Duodenal mucosa (tissue), 2 donors: ENCODE measurements around the gene COL27A1.

ENCODE experiments used
- H3K27ac ChIP-seq: one replicate; pipeline ENCODE4 v1.7.0; 2013; ENCODE audit warnings: low read depth, low read length
- H3K27me3 ChIP-seq, 2 donors: one replicate each; pipeline ENCODE4 v1.7.0; 2013; ENCODE audit warnings: low read length in 2 of 2, control low read depth in 1 of 2; ENCODE audit not compliant: insufficient read depth in 2 of 2, control insufficient read depth in 1 of 2
- H3K36me3 ChIP-seq, 2 donors: one replicate each; pipeline ENCODE4 v1.7.0; 2013; ENCODE audit warnings: low read length in 2 of 2, control low read depth in 1 of 2; ENCODE audit not compliant: insufficient read depth in 2 of 2, control insufficient read depth in 1 of 2
- H3K4me1 ChIP-seq, 2 donors: one replicate each; pipeline ENCODE4 v1.7.0; 2013; ENCODE audit warnings: low read length in 2 of 2, control low read depth in 1 of 2; ENCODE audit not compliant: insufficient read depth in 2 of 2, control insufficient read depth in 1 of 2
- H3K4me3 ChIP-seq, 2 donors: one replicate each; pipeline ENCODE4 v1.7.0; 2013; ENCODE audit warnings: low read length in 2 of 2, low read depth in 1 of 2
- H3K9ac ChIP-seq, 2 donors: one replicate each; pipeline ENCODE4 v1.7.0; 2013; ENCODE audit warnings: low read length in 2 of 2, low read depth in 1 of 2
- H3K9me3 ChIP-seq, 2 donors: one replicate each; pipeline ENCODE4 v1.7.0; 2013; ENCODE audit warnings: low read length in 2 of 2, control low read depth in 1 of 2; ENCODE audit not compliant: control insufficient read depth in 1 of 2

COL27A1 gene

GRCh38 chr9:114132550-114132918 lies 22.8 kb upstream of the COL27A1 start:
- Histone ChIP-seq H3K9me3 (peaks cover 5% of the 10 kb centered on the region in 2 donors), H3K27ac (no peak overlapping the region), H3K27me3 (no peaks in the 10 kb centered on the region), H3K9ac (no peak overlapping the region), H3K4me3 (no peak overlapping the region), H3K4me1 (no peaks in the 10 kb centered on the region), H3K36me3 (no peaks in the 10 kb centered on the region)

GRCh38 chr9:114134827-114135396 lies 20.4 kb upstream of the COL27A1 start:
- no peaks in the 10 kb centered on the region for H3K27me3 ChIP-seq
- H3K9ac ChIP-seq: no peak overlapping the region
- no peak overlapping the region for H3K4me3 ChIP-seq
- H3K36me3 ChIP-seq: no peaks in the 10 kb centered on the region
- H3K9me3 ChIP-seq: no peaks in the 10 kb centered on the region
- H3K4me1 ChIP-seq: no peaks in the 10 kb centered on the region
- no peak overlapping the region for H3K27ac ChIP-seq

- Histone ChIP-seq H3K36me3 (no peaks in the 10 kb centered on the region), H3K27ac (no peak overlapping the region), H3K4me1 (no peaks in the 10 kb centered on the region), H3K4me3 (no peak overlapping the region), H3K9me3 (no peaks in the 10 kb centered on the region), H3K9ac (no peak overlapping the region), H3K27me3 (no peaks in the 10 kb centered on the region)
These were observed 17.5 kb upstream of the COL27A1 start for GRCh38 chr9:114137831-114138230.

GRCh38 chr9:114138552-114138971 lies 16.8 kb upstream of the COL27A1 start:
- H3K9ac ChIP-seq: no peak overlapping the region
- H3K27ac ChIP-seq: no peak overlapping the region
- H3K9me3 ChIP-seq: no peaks in the 10 kb centered on the region
- H3K4me1 ChIP-seq: no peaks in the 10 kb centered on the region
- H3K4me3 ChIP-seq: no peak overlapping the region
- H3K27me3 ChIP-seq: no peaks in the 10 kb centered on the region
- no peaks in the 10 kb centered on the region for H3K36me3 ChIP-seq

GRCh38 chr9:114139071-114139470 lies 16.3 kb upstream of the COL27A1 start:
- no peaks in the 10 kb centered on the region for H3K36me3 ChIP-seq
- H3K27ac ChIP-seq: no peak overlapping the region
- no peaks in the 10 kb centered on the region for H3K27me3 ChIP-seq
- no peaks in the 10 kb centered on the region for H3K9me3 ChIP-seq
- H3K4me3 ChIP-seq: no peak overlapping the region
- H3K9ac ChIP-seq: no peak overlapping the region
- H3K4me1 ChIP-seq: no peaks in the 10 kb centered on the region

DNA sequence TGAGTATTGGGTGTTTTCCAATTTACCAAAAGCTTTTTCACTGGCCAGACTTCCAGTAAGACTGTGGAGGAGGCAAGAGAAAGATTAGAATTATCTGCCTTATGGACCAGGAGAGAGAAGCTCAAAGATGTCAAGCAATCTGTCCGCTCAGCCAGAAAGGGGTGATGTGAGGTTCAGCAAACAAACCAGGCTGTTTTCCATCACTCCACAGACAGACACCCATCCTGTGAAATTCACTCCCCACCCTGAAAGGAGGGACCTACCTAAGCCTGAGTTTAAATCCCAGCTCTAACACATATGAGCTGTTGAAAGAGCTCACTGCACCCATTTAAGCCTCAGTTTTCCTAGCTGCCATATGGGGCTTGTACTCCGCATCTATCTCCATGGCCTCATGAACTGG lies 14.9 kb upstream of the COL27A1 start:
- no peak overlapping the region for H3K27ac ChIP-seq
- no peaks in the 10 kb centered on the region for H3K27me3 ChIP-seq

GRCh38 chr9:114140850-114141249 lies 14.5 kb upstream of the COL27A1 start:
- Histone ChIP-seq H3K27ac (no peak overlapping the region), H3K4me3 (no peak overlapping the region), H3K36me3 (no peaks in the 10 kb centered on the region), H3K4me1 (no peaks in the 10 kb centered on the region), H3K9me3 (no peaks in the 10 kb centered on the region), H3K27me3 (no peaks in the 10 kb centered on the region), H3K9ac (no peak overlapping the region)

More for the DNA sequence above, 14.9 kb upstream of the COL27A1 start:
- H3K9ac ChIP-seq: no peak overlapping the region
- H3K4me3 ChIP-seq: no peak overlapping the region
- H3K9me3 ChIP-seq: no peaks in the 10 kb centered on the region
- H3K36me3 ChIP-seq: no peaks in the 10 kb centered on the region
- no peaks in the 10 kb centered on the region for H3K4me1 ChIP-seq

DNA sequence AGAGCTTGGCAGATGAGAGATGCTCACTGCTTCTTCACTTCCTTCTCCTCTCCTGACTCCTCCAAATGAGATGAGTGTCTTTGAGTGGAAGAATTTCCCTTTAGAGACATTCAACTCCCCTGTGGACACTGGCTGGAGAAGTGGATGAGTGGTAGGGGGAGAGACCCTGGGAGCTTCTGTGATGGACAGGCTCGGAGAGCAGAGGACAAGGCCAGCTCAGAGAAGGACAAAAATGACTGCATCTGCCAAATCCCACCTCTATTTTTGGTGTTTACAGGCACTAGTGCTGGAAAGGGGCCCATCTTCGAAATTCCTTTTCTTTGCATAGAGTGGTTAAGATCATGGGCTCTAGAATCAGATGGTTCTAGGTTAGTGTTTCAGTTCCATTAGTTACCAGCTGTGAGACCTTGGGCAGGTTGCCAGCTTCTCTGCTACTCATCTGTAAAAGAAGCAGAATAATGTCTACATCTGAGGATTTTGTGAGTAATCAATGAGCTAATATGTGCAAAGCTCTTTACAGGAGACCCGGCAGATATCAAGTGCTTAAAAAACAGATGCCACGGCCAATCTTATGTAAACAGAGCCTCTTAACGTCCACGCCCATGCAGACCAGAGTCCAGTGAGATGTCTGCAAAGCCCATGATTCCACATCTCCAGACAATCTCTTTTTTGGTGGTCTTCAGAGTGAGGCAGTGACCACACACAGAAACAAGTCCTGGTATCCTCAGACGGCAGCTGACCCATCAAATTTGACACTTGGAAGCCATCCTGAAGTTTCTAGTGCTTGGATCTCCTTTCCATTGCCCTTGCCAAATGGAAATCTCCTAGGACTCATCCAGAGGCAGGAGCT lies 13.6 kb upstream of the COL27A1 start:
- no peak overlapping the region for H3K4me3 ChIP-seq
- H3K9me3 ChIP-seq: no peaks in the 10 kb centered on the region
- no peak overlapping the region for H3K9ac ChIP-seq
- no peaks in the 10 kb centered on the region for H3K27me3 ChIP-seq
- H3K27ac ChIP-seq: no peak overlapping the region
- no peaks in the 10 kb centered on the region for H3K36me3 ChIP-seq
- H3K4me1 ChIP-seq: no peaks in the 10 kb centered on the region

GRCh38 chr9:114143234-114143633 lies 12.1 kb upstream of the COL27A1 start:
- H3K9ac ChIP-seq: no peak overlapping the region
- no peaks in the 10 kb centered on the region for H3K36me3 ChIP-seq
- no peaks in the 10 kb centered on the region for H3K27me3 ChIP-seq
- no peaks in the 10 kb centered on the region for H3K4me1 ChIP-seq
- H3K9me3 ChIP-seq: no peaks in the 10 kb centered on the region
- H3K27ac ChIP-seq: no peak overlapping the region
- H3K4me3 ChIP-seq: no peak overlapping the region

DNA sequence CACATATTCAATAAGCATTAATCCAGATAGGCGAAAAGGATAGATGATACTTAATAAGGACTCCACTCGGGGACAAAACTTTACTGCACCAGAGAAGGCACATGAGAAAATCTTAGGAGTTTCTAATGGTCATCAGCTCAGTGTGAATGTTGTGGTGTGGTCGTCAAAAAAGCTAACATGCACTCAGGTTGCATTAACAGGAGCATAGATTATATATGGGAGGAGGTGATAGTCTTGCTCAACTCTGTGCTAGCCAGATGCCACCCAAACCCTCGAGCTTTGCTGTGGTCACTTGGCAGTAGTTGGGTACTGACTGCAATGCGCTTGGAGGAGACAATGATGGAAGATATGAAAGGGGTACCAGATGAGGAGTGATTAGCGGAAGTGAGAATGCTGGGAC lies 8.6 kb upstream of the COL27A1 start:
- Histone ChIP-seq H3K36me3 (no peaks in the 10 kb centered on the region), H3K27me3 (peaks cover 0 to 4% of the 10 kb centered on the region in 2 donors), H3K27ac (no peak overlapping the region), H3K4me1 (no peaks in the 10 kb centered on the region), H3K4me3 (no peak overlapping the region), H3K9me3 (no peaks in the 10 kb centered on the region), H3K9ac (no peak overlapping the region)
